Measurements from ENCODE around the gene ZBP1. TPM values are rescaled to one million over a fixed set of nuclear protein-coding genes. Genes with fewer than 3 reads are reported as not detected.

Gene ZBP1
- total and polyA plus RNA-seq, 9 donors = 0.12 to 0.92 (median 0.24) TPM; not detected in 4

DNA sequence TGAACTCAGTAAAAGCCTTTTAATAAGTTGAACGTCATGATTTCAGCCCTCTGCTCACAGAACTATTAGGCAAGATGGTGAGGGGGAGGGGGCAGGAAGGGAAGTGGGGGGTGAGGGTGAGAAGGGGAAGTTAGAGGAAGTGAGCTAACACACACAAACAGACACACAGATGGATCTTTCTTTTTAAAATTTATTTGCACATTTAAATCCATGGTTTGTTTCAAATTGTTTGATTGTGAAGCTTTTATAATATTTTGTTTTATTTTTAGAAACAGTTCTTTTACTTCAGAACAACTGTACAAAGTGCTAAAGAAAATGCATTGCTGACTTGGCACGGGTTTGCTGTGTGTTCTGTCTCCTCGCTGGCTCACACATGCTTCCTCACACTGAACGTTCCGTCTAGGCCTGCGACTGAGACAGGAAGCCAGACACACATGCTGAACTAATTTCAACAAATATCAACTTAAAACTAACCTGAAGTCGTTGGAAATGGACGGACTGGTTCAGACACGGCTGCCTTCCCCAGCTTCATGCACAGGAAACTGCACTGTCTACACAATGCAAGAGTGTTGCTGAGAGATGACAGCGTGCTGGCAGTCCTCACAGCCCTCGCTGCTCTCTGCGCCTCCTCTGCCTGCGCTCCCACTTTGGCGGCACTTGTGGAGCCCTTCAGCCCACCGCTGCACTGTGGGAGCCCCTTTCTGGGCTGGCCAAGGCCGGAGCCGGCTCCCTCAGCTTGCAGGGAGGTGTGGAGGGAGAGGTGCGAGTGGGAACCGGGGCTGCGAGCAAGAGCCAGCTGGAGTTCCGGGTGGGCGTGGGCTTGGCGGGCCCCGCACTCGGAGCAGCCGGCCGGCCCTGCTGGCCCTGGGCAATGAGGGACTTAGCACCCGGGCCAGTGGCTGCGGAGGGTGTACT lies 8.1 kb upstream of the ZBP1 start:
- 49 to 61% (median 58%) methylated on average over 29 of the region's 29 CpGs for WGBS, 3 donors
- DNase-seq = peak in 2 of 5 donors; percentile 26 to 44

DNA sequence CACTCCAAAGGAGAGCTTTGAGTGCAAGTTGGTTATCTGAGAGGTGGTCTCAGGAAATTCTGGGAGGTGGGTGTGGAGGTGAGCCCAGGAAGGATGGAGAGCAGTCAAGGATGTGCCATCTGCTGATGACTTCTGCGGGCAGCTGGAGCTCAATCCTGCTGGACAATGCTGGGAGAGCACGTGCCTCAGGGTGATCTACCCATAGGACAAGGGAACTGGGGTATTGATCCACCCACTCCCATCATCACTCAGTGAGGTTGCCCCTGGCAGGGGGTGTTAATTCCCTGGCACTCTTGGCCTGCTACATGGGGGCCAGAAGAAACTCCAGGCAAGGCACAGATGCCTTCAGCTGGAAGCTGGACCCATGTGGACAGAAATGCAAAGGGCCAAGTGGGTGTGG lies 7.1 kb upstream of the ZBP1 start:
- WGBS, 3 donors = 92 to 96% (median 94%) methylated on average over 2 of the region's 2 CpGs
- H3K4me1 ChIP-seq (ENCODE audit: insufficient read depth) = no peaks in the 10 kb centered on the region
- no peak for TF ChIP-seq POLR2A (IDR thresholded peaks at IDR 0.05)
- TF ChIP-seq, protein P1, sequence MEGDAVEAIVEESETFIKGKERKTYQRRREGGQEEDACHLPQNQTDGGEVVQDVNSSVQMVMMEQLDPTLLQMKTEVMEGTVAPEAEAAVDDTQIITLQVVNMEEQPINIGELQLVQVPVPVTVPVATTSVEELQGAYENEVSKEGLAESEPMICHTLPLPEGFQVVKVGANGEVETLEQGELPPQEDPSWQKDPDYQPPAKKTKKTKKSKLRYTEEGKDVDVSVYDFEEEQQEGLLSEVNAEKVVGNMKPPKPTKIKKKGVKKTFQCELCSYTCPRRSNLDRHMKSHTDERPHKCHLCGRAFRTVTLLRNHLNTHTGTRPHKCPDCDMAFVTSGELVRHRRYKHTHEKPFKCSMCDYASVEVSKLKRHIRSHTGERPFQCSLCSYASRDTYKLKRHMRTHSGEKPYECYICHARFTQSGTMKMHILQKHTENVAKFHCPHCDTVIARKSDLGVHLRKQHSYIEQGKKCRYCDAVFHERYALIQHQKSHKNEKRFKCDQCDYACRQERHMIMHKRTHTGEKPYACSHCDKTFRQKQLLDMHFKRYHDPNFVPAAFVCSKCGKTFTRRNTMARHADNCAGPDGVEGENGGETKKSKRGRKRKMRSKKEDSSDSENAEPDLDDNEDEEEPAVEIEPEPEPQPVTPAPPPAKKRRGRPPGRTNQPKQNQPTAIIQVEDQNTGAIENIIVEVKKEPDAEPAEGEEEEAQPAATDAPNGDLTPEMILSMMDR (IDR thresholded peaks at IDR 0.05) = no peak
- intact Hi-C loops (cut with DNase I) = no loop called here
- H3K27ac ChIP-seq = no peak overlapping the region
- no peak overlapping the region for H3K4me3 ChIP-seq
- H3K9me3 ChIP-seq = no peaks in the 10 kb centered on the region
- no peak for DNase-seq
- no peaks in the 10 kb centered on the region for H3K27me3 ChIP-seq
- H3K36me3 ChIP-seq = no peaks in the 10 kb centered on the region

More for the DNA sequence above, 8.1 kb upstream of the ZBP1 start:
- intact Hi-C loops (cut with DNase I) = no loop called here
- Histone ChIP-seq H3K9me3 (no peaks in the 10 kb centered on the region), H3K4me1 (ENCODE audit: insufficient read depth) (no peaks in the 10 kb centered on the region), H3K27ac (no peak overlapping the region), H3K36me3 (no peaks in the 10 kb centered on the region), H3K4me3 (no peak overlapping the region), H3K27me3 (no peaks in the 10 kb centered on the region)
- TF ChIP-seq, protein P1 (IDR thresholded peaks at IDR 0.05) = no peak
- TF ChIP-seq EP300 (IDR thresholded peaks at IDR 0.05) = no peak
- TF ChIP-seq POLR2A (IDR thresholded peaks at IDR 0.05) = no peak

DNA sequence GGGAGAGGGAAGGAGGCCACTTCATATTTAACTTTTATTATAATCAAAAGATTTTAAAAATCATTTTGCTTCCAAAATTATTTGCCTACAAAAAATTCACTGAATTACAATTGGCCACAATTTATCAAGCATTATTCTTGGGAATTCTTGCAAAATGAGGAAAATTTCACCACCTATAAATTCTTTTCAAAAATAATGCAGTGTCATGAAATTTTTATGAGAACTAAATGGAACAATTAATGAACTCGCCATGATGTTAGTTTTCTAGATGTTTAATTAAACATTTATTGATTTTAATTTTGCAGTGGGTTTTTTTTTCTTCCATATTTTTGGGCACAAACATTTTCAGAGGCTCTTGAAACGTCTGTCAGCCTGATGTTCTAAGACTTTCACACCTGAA lies 5.8 kb upstream of the ZBP1 start:
- H3K27me3 ChIP-seq = no peaks in the 10 kb centered on the region
- no peaks in the 10 kb centered on the region for H3K9me3 ChIP-seq
- H3K4me1 ChIP-seq (ENCODE audit: insufficient read depth) = no peaks in the 10 kb centered on the region
- WGBS, 3 donors = 91% methylated on average over 2 of the region's 2 CpGs
- DNase-seq = no peak
- H3K27ac ChIP-seq = no peak overlapping the region
- no peaks in the 10 kb centered on the region for H3K36me3 ChIP-seq
- intact Hi-C loops (cut with DNase I) = no loop called here
- TF ChIP-seq POLR2A (IDR thresholded peaks at IDR 0.05) (no peak), EP300 (IDR thresholded peaks at IDR 0.05) (no peak)
- TF ChIP-seq, protein P1 (IDR thresholded peaks at IDR 0.05) = no peak
- H3K4me3 ChIP-seq = no peak overlapping the region

DNA sequence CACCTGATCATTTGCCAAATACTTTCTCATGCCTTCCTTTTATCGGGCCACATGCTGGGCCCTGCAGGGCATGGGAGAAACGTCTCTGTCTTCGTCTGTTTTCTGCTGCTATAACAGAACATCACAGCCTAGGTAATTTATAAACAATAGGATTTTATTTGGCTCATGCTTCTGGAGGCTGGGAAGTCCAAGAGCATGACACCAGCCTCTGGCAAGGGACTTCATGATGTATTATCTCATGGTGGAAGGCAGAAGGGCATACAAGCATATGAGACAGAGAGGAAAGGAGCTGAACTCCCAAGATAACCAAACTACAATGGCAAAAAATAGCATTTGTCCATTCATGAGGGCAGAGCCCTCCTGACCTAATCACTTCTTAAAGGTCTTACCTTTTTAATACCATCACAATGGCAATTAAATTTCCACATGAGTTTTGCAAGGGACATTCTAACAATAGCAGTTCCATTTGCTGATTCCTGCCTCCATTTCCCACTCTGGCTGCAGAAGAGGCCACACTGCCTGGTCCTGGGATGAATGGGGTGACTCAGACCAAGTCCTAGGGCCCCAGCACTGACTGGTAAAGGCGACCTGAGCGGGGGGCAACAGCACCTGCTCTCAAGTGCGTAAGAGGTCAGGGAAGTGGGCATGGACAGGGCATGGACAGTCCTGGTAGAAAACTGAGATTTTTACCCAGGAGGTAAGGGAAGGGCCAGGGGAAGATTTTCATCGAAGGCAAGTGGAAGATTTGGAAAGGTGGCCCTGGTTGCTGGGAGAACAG lies 5.1 kb upstream of the ZBP1 start:
- TF ChIP-seq, protein P1 (IDR thresholded peaks at IDR 0.05) = no peak
- TF ChIP-seq POLR2A (IDR thresholded peaks at IDR 0.05) (no peak), EP300 (IDR thresholded peaks at IDR 0.05) (no peak)
- WGBS, 3 donors = 83 to 95% (median 95%) methylated on average over 7 of the region's 7 CpGs
- H3K4me1 ChIP-seq (ENCODE audit: insufficient read depth) = no peaks in the 10 kb centered on the region
- no peaks in the 10 kb centered on the region for H3K27me3 ChIP-seq
- H3K9me3 ChIP-seq = no peaks in the 10 kb centered on the region
- H3K4me3 ChIP-seq = no peak overlapping the region
- no peak for DNase-seq
- intact Hi-C loops (cut with DNase I) = no loop called here
- no peak overlapping the region for H3K27ac ChIP-seq
- no peaks in the 10 kb centered on the region for H3K36me3 ChIP-seq
